ENCODE data around the gene PTPRG.

Gene PTPRG

GRCh38 chr3:61606196-61606595 is 44.8 kb downstream of the PTPRG start:
- no peak for TF ChIP-seq RAD21 (IDR thresholded peaks at IDR 0.05; ENCODE audit: low read depth)
- TF ChIP-seq USF1 (IDR thresholded peaks at IDR 0.05), result no peak
- TF ChIP-seq EP300 (IDR thresholded peaks at IDR 0.05; ENCODE audit: borderline replicate concordance), result no peak

GRCh38 chr3:61608072-61608471 is 46.7 kb downstream of the PTPRG start:
- no peak for TF ChIP-seq NFIC (IDR thresholded peaks at IDR 0.05)

- no peak for TF ChIP-seq TCF12 (IDR thresholded peaks at IDR 0.05; ENCODE audit: low read depth)
- no peak for TF ChIP-seq ZBTB7A (IDR thresholded peaks at IDR 0.05; ENCODE audit: low read depth)
Observed at GRCh38 chr3:61608711-61609110, 47.3 kb downstream of the PTPRG start.

- TF ChIP-seq EGR1 (IDR thresholded peaks at IDR 0.05) (no peak), CEBPB (IDR thresholded peaks at IDR 0.05) (no peak)
Observed at GRCh38 chr3:61610316-61610715, 48.9 kb downstream of the PTPRG start.

GRCh38 chr3:61612211-61613194 is 51.1 kb downstream of the PTPRG start:
- TF ChIP-seq CREB1 (IDR thresholded peaks at IDR 0.05; ENCODE audit: low read depth), result no peak
- no peak for TF ChIP-seq USF1 (IDR thresholded peaks at IDR 0.05)
- TF ChIP-seq CEBPB (IDR thresholded peaks at IDR 0.05), result no peak
- TF ChIP-seq FOXM1 (IDR thresholded peaks at IDR 0.05; ENCODE audit: borderline replicate concordance, low read depth), result no peak
- TF ChIP-seq TAF1 (IDR thresholded peaks at IDR 0.05; ENCODE audit: low read depth), result no peak
- TF ChIP-seq TEAD4 (IDR thresholded peaks at IDR 0.05), result no peak
- no peak for TF ChIP-seq YY1 (IDR thresholded peaks at IDR 0.05; ENCODE audit: low read depth)
- no peak for TF ChIP-seq NFIC (IDR thresholded peaks at IDR 0.05)
- no peak for TF ChIP-seq EGR1 (IDR thresholded peaks at IDR 0.05)
- TF ChIP-seq REST (IDR thresholded peaks at IDR 0.05; ENCODE audit: low read depth), result no peak
- no peak for TF ChIP-seq TCF12 (IDR thresholded peaks at IDR 0.05; ENCODE audit: low read depth)
- no peak for TF ChIP-seq RAD21 (IDR thresholded peaks at IDR 0.05; ENCODE audit: low read depth)
- TF ChIP-seq ZBTB7A (IDR thresholded peaks at IDR 0.05; ENCODE audit: low read depth), result no peak
- TF ChIP-seq EP300 (IDR thresholded peaks at IDR 0.05; ENCODE audit: borderline replicate concordance), result no peak

GRCh38 chr3:61613666-61614065 is 52.3 kb downstream of the PTPRG start:
- TF ChIP-seq EGR1 (IDR thresholded peaks at IDR 0.05), result no peak
- TF ChIP-seq RAD21 (IDR thresholded peaks at IDR 0.05; ENCODE audit: low read depth), result no peak
- no peak for TF ChIP-seq ZBTB7A (IDR thresholded peaks at IDR 0.05; ENCODE audit: low read depth)
- no peak for TF ChIP-seq CREB1 (IDR thresholded peaks at IDR 0.05; ENCODE audit: low read depth)
- no peak for TF ChIP-seq USF1 (IDR thresholded peaks at IDR 0.05)
- TF ChIP-seq TAF1 (IDR thresholded peaks at IDR 0.05; ENCODE audit: low read depth), result no peak
- no peak for TF ChIP-seq YY1 (IDR thresholded peaks at IDR 0.05; ENCODE audit: low read depth)
- TF ChIP-seq CEBPB (IDR thresholded peaks at IDR 0.05), result no peak
- TF ChIP-seq REST (IDR thresholded peaks at IDR 0.05; ENCODE audit: low read depth), result no peak
- TF ChIP-seq EP300 (IDR thresholded peaks at IDR 0.05; ENCODE audit: borderline replicate concordance), result no peak

GRCh38 chr3:61615643-61616042 is 54.3 kb downstream of the PTPRG start:
- TF ChIP-seq TAF1 (IDR thresholded peaks at IDR 0.05; ENCODE audit: low read depth) (no peak), YY1 (IDR thresholded peaks at IDR 0.05; ENCODE audit: low read depth) (no peak), EP300 (IDR thresholded peaks at IDR 0.05; ENCODE audit: borderline replicate concordance) (no peak), REST (IDR thresholded peaks at IDR 0.05; ENCODE audit: low read depth) (no peak), CREB1 (IDR thresholded peaks at IDR 0.05; ENCODE audit: low read depth) (no peak), MAX (IDR thresholded peaks at IDR 0.05) (no peak), ZBTB7A (IDR thresholded peaks at IDR 0.05; ENCODE audit: low read depth) (no peak), FOXM1 (IDR thresholded peaks at IDR 0.05; ENCODE audit: borderline replicate concordance, low read depth) (no peak), TEAD4 (IDR thresholded peaks at IDR 0.05) (no peak), TCF12 (IDR thresholded peaks at IDR 0.05; ENCODE audit: low read depth) (no peak), NFIC (IDR thresholded peaks at IDR 0.05) (no peak)
